CMK (cell line): ENCODE results near the gene ZNF689.
"Not testable (repeated sequence)": the region's sequence is repeated elsewhere in the genome, so short reads cannot be mapped to it uniquely, and the experiment has no call there.

Experiments
- DNase-seq: peaks from one replicate; pipeline ENCODE4 v3.0.0-alpha.2; 2010; ENCODE audit warnings: low read depth

Gene ZNF689

GRCh38 chr16:30609926-30610839 lies at the start of gene ZNF689:
TSS of gene ZNF689 (minus strand) at chr16:30610389. CDS start at chr16:30610041, 348 bp downstream.
- DNase-seq: peak; percentile 97

GRCh38 chr16:30658731-30659506 lies 48.7 kb upstream of the ZNF689 start:
- DNase-seq: peak; percentile 88

GRCh38 chr16:30657866-30658730 lies 47.9 kb upstream of the ZNF689 start, which contains the start of gene FBRS:
TSS of gene FBRS (plus strand) at chr16:30658431. CDS start at chr16:30659519, 1,088 bp downstream.
- peak; percentile 100 for DNase-seq

- no peak for DNase-seq
Observed at GRCh38 chr16:30656974-30657865, 47.0 kb upstream of the ZNF689 start.

- DNase-seq: no peak
Observed at GRCh38 chr16:30656388-30656787, 46.2 kb upstream of the ZNF689 start.

- no peak for DNase-seq
Observed at GRCh38 chr16:30655815-30656347, 45.7 kb upstream of the ZNF689 start.

- DNase-seq: no peak
Observed at GRCh38 chr16:30654856-30655255, 44.7 kb upstream of the ZNF689 start.

- no peak for DNase-seq
Observed at GRCh38 chr16:30652718-30653117, 42.5 kb upstream of the ZNF689 start.

GRCh38 chr16:30652005-30652296 lies 41.8 kb upstream of the ZNF689 start:
- DNase-seq: no peak

GRCh38 chr16:30651124-30652004 lies 41.2 kb upstream of the ZNF689 start:
- peak; percentile 56 for DNase-seq

- DNase-seq: peak; percentile 97
Observed at GRCh38 chr16:30650369-30651123, 40.4 kb upstream of the ZNF689 start, which contains the start of gene PRR14. TSS of gene PRR14 (plus strand) at chr16:30650960. CDS start at chr16:30651646, 686 bp downstream.

- peak; percentile 36 for DNase-seq
Observed at GRCh38 chr16:30649725-30650368, 39.7 kb upstream of the ZNF689 start.

- no peak for DNase-seq
Observed at GRCh38 chr16:30647274-30647571, 37.0 kb upstream of the ZNF689 start.

GRCh38 chr16:30645727-30646126 lies 35.5 kb upstream of the ZNF689 start:
- DNase-seq: no peak

GRCh38 chr16:30644334-30644830 lies 34.2 kb upstream of the ZNF689 start:
- DNase-seq: no peak

GRCh38 chr16:30641378-30641982 lies 31.3 kb upstream of the ZNF689 start:
- DNase-seq: no peak

GRCh38 chr16:30637944-30638343 lies 27.8 kb upstream of the ZNF689 start:
- no peak for DNase-seq

- not testable (repeated sequence) for DNase-seq
Observed at GRCh38 chr16:30637139-30637538, 26.9 kb upstream of the ZNF689 start.
